ENCODE measurements around the gene CHRNB4. TPM values are rescaled to one million over a fixed set of nuclear protein-coding genes. Genes with fewer than 3 reads are reported as not detected.

The CHRNB4 gene
- total RNA-seq, 2 experiments from 2014 or later: not detected

- intact Hi-C loops (cut with DNase I, micrococcal nuclease): no loop called here
- CTCF ChIA-PET: no interaction called here
- Mint-ChIP-seq H3K27ac (no peak overlapping the region), H3K9me3 (ENCODE audit: low read depth) (no peaks in the 10 kb centered on the region), H3K27me3 (no peaks in the 10 kb centered on the region), H3K4me1 (no peaks in the 10 kb centered on the region), H3K4me3 (no peak overlapping the region), H3K36me3 (ENCODE audit: low read depth) (no peaks in the 10 kb centered on the region)
- DNase-seq: no peak
- ATAC-seq: no peak
- POLR2A ChIA-PET: no interaction called here
Measured at GRCh38 chr15:78679089-78679511, 38.1 kb upstream of the CHRNB4 start.

- H3K9me3 Mint-ChIP-seq (ENCODE audit: low read depth): no peaks in the 10 kb centered on the region
- CTCF ChIA-PET: no interaction called here
- POLR2A ChIA-PET: no interaction called here
Measured at GRCh38 chr15:78676424-78677110, 35.6 kb upstream of the CHRNB4 start.

GRCh38 chr15:78675617-78676360, 34.8 kb upstream of the CHRNB4 start:
- intact Hi-C loops (cut with DNase I, micrococcal nuclease): no loop called here
- no peaks in the 10 kb centered on the region for H3K9me3 Mint-ChIP-seq (ENCODE audit: low read depth)
- ATAC-seq: no peak
- H3K4me3 Mint-ChIP-seq: no peak overlapping the region
- no peak overlapping the region for H3K27ac Mint-ChIP-seq
- ChIA-PET CTCF (interaction anchor here (1.0 kb wide), 1 partner anchor 21 kb away, joined by 3 read pairs; no protein-coding TSS in a partner anchor), POLR2A (no interaction called here)
- DNase-seq: no peak
- H3K36me3 Mint-ChIP-seq (ENCODE audit: low read depth): no peaks in the 10 kb centered on the region
- H3K4me1 Mint-ChIP-seq: no peaks in the 10 kb centered on the region
- H3K27me3 Mint-ChIP-seq: no peaks in the 10 kb centered on the region

More at GRCh38 chr15:78676424-78677110, 35.6 kb upstream of the CHRNB4 start:
- no peaks in the 10 kb centered on the region for H3K27me3 Mint-ChIP-seq
- H3K36me3 Mint-ChIP-seq (ENCODE audit: low read depth): no peaks in the 10 kb centered on the region
- intact Hi-C loops (cut with DNase I, micrococcal nuclease): no loop called here
- H3K27ac Mint-ChIP-seq: no peak overlapping the region
- ATAC-seq (no peak), DNase-seq (no peak)
- no peaks in the 10 kb centered on the region for H3K4me1 Mint-ChIP-seq
- no peak overlapping the region for H3K4me3 Mint-ChIP-seq

- Mint-ChIP-seq H3K4me3 (no peak overlapping the region), H3K36me3 (ENCODE audit: low read depth) (no peaks in the 10 kb centered on the region), H3K27ac (no peak overlapping the region), H3K9me3 (ENCODE audit: low read depth) (no peaks in the 10 kb centered on the region), H3K27me3 (no peaks in the 10 kb centered on the region), H3K4me1 (no peaks in the 10 kb centered on the region)
- ATAC-seq (no peak), DNase-seq (no peak)
- ChIA-PET CTCF (interaction anchor here (1.0 kb wide), 1 partner anchor 22 kb away, joined by 3 read pairs; no protein-coding TSS in a partner anchor), POLR2A (no interaction called here)
- intact Hi-C loops (cut with DNase I, micrococcal nuclease): no loop called here
Measured at GRCh38 chr15:78675206-78675605, 34.2 kb upstream of the CHRNB4 start.

GRCh38 chr15:78673917-78674444, 33.0 kb upstream of the CHRNB4 start:
- Mint-ChIP-seq H3K27me3 (no peaks in the 10 kb centered on the region), H3K9me3 (ENCODE audit: low read depth) (no peaks in the 10 kb centered on the region), H3K4me3 (no peak overlapping the region), H3K36me3 (ENCODE audit: low read depth) (no peaks in the 10 kb centered on the region), H3K27ac (no peak overlapping the region), H3K4me1 (no peaks in the 10 kb centered on the region)
- ATAC-seq (no peak), DNase-seq (no peak)
- ChIA-PET POLR2A (no interaction called here), CTCF (no interaction called here)
- intact Hi-C loops (cut with DNase I, micrococcal nuclease): no loop called here

- DNase-seq (no peak), ATAC-seq (no peak)
- H3K36me3 Mint-ChIP-seq (ENCODE audit: low read depth): no peaks in the 10 kb centered on the region
- H3K9me3 Mint-ChIP-seq (ENCODE audit: low read depth): no peaks in the 10 kb centered on the region
- no peak overlapping the region for H3K4me3 Mint-ChIP-seq
- H3K4me1 Mint-ChIP-seq: no peaks in the 10 kb centered on the region
- CTCF ChIA-PET: no interaction called here
- intact Hi-C loops (cut with DNase I, micrococcal nuclease): no loop called here
- no peak overlapping the region for H3K27ac Mint-ChIP-seq
- H3K27me3 Mint-ChIP-seq: no peaks in the 10 kb centered on the region
- POLR2A ChIA-PET: no interaction called here
Measured at GRCh38 chr15:78673476-78673875, 32.5 kb upstream of the CHRNB4 start.

GRCh38 chr15:78672285-78673014, 31.4 kb upstream of the CHRNB4 start:
- Mint-ChIP-seq H3K9me3 (ENCODE audit: low read depth) (no peaks in the 10 kb centered on the region), H3K4me3 (no peak overlapping the region), H3K27me3 (peaks cover under 1% of the 10 kb centered on the region), H3K27ac (no peak overlapping the region), H3K36me3 (ENCODE audit: low read depth) (no peaks in the 10 kb centered on the region), H3K4me1 (no peaks in the 10 kb centered on the region)
- intact Hi-C loops (cut with DNase I, micrococcal nuclease): no loop called here
- CTCF ChIA-PET: no interaction called here
- ATAC-seq (no peak), DNase-seq (no peak)
- POLR2A ChIA-PET: no interaction called here

- Mint-ChIP-seq H3K4me3 (no peak overlapping the region), H3K9me3 (ENCODE audit: low read depth) (no peaks in the 10 kb centered on the region), H3K36me3 (ENCODE audit: low read depth) (no peaks in the 10 kb centered on the region), H3K27me3 (peaks cover 2% of the 10 kb centered on the region), H3K27ac (no peak overlapping the region), H3K4me1 (no peaks in the 10 kb centered on the region)
- ChIA-PET CTCF (interaction anchor here (0.7 kb wide), 1 partner anchor 12 kb away, joined by 4 read pairs; no protein-coding TSS in a partner anchor), POLR2A (no interaction called here)
- DNase-seq (no peak), ATAC-seq (no peak)
- intact Hi-C loops (cut with DNase I, micrococcal nuclease): no loop called here
Measured at GRCh38 chr15:78671626-78672211, 30.7 kb upstream of the CHRNB4 start.

- peaks cover 2% of the 10 kb centered on the region for H3K27me3 Mint-ChIP-seq
- no peak overlapping the region for H3K4me3 Mint-ChIP-seq
- POLR2A ChIA-PET: no interaction called here
- H3K4me1 Mint-ChIP-seq: peaks cover 7% of the 10 kb centered on the region
- no peaks in the 10 kb centered on the region for H3K36me3 Mint-ChIP-seq (ENCODE audit: low read depth)
- DNase-seq: no peak
- intact Hi-C loops (cut with DNase I, micrococcal nuclease): no loop called here
- H3K27ac Mint-ChIP-seq: no peak overlapping the region
- CTCF ChIA-PET: no interaction called here
- H3K9me3 Mint-ChIP-seq (ENCODE audit: low read depth): no peaks in the 10 kb centered on the region
- ATAC-seq: no peak
Measured at GRCh38 chr15:78668987-78669386, 28.0 kb upstream of the CHRNB4 start.

GRCh38 chr15:78667578-78668236, 26.7 kb upstream of the CHRNB4 start:
- Mint-ChIP-seq H3K27me3 (peaks cover 2% of the 10 kb centered on the region), H3K27ac (no peak overlapping the region), H3K9me3 (ENCODE audit: low read depth) (no peaks in the 10 kb centered on the region), H3K4me1 (peaks cover 7% of the 10 kb centered on the region), H3K36me3 (ENCODE audit: low read depth) (no peaks in the 10 kb centered on the region), H3K4me3 (no peak overlapping the region)
- POLR2A ChIA-PET: no interaction called here
- DNase-seq (no peak), ATAC-seq (no peak)
- intact Hi-C loops (cut with DNase I, micrococcal nuclease): no loop called here
- CTCF ChIA-PET: interaction anchor here (0.6 to 1.0 kb wide), 2 partner anchors 9 to 25 kb away, joined by 3 read pairs; no protein-coding TSS in a partner anchor

- no peak overlapping the region for H3K4me3 Mint-ChIP-seq
- intact Hi-C loops (cut with DNase I, micrococcal nuclease): no loop called here
- ATAC-seq (no peak), DNase-seq (no peak)
- POLR2A ChIA-PET: no interaction called here
- no peaks in the 10 kb centered on the region for H3K36me3 Mint-ChIP-seq (ENCODE audit: low read depth)
- peaks cover 2% of the 10 kb centered on the region for H3K27me3 Mint-ChIP-seq
- H3K4me1 Mint-ChIP-seq: peaks cover 7% of the 10 kb centered on the region
- H3K9me3 Mint-ChIP-seq (ENCODE audit: low read depth): no peaks in the 10 kb centered on the region
- CTCF ChIA-PET: no interaction called here
- H3K27ac Mint-ChIP-seq: no peak overlapping the region
Measured at GRCh38 chr15:78666010-78666409, 25.0 kb upstream of the CHRNB4 start.

Measured in activated CD4-positive, alpha-beta T cell treated with anti-CD3 and anti-CD28 coated beads for 36 hours (primary cell).